ENCODE results near the gene ZNF814.
"Not testable (repeated sequence)": the region's sequence is repeated elsewhere in the genome, so short reads cannot be mapped to it uniquely, and the experiment has no call there.

The ZNF814 gene

GRCh38 chr19:57867868-57868492, 20.9 kb downstream of the ZNF814 start:
- no peak overlapping the region for H3K4me3 ChIP-seq (ENCODE audit: low read depth, low read length)
- no peak for DNase-seq (ENCODE audit: low read depth)
- TF ChIP-seq MYC (IDR thresholded peaks at IDR 0.05; ENCODE audit: low read depth, low read length) (no peak), CTCF (IDR thresholded peaks at IDR 0.05; ENCODE audit: low read depth, low read length) (no peak), POLR2A (IDR thresholded peaks at IDR 0.05; ENCODE audit: extremely low read depth, insufficient read length) (no peak), MAX (IDR thresholded peaks at IDR 0.05; ENCODE audit: low read depth, low read length) (no peak)

- H3K4me3 ChIP-seq (ENCODE audit: low read depth, low read length); DNase-seq (ENCODE audit: low read depth): not testable (repeated sequence)
Observed at GRCh38 chr19:57862351-57862750, 26.5 kb downstream of the ZNF814 start.

DNA sequence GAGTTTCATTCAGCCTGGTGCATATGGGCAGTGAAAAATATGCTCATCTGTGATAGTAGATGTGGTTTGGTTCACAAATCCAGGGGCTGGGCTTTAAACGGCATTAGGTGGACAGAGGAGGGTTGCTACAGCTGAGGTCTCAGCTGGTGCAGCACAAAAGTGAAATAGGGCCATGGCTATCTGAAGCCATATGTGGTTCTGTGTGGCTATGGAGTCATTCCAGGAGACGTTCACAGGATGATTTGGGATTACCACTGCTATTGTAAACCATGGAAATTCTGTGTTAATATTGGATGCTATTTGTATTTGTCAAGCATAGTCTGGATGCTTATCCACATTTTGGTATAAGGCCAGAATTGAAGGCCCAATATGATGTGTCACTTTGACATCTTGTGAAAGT, 34.7 kb downstream of the ZNF814 start:
- not testable (repeated sequence) for DNase-seq (ENCODE audit: low read depth); H3K4me3 ChIP-seq (ENCODE audit: low read depth, low read length)

DNA sequence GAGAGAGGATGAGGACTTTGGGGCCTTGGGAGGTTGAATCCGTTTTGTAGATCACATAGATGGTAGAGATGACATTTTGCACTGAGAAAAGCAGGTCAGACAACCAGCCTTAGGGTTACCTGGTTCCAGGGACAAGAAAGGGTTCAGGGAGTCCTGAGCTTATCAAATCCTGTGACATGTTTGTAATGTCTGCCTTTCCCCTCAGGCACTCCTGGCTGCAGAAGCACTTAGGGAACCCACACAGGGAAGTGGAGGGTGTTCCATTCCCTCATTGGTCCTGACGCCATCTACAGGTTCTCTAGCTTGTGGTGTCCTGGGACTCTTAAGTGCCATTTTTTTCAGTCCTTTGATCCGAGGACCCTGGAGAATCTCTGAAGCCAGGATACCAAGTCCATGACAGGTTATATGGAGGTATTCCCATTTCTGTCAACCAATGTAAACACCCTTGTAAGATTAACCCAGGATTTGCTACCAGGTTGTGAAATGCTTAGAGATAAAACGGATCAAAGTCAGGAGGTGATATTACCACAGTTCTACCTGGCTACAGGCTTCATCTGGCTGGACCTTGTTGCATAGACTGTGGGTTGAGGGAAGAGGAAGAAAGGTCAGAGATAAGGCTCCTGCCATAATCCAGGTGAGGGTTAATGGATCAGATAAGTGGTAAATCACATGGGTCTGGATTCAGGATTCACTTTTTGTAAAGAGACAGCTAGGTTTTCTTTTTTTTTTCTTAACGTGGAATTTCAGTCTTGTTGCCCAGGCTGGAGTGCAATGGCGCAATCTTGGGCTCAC, 36.8 kb downstream of the ZNF814 start:
- not testable (repeated sequence) for DNase-seq (ENCODE audit: low read depth); H3K4me3 ChIP-seq (ENCODE audit: low read depth, low read length)

DNA sequence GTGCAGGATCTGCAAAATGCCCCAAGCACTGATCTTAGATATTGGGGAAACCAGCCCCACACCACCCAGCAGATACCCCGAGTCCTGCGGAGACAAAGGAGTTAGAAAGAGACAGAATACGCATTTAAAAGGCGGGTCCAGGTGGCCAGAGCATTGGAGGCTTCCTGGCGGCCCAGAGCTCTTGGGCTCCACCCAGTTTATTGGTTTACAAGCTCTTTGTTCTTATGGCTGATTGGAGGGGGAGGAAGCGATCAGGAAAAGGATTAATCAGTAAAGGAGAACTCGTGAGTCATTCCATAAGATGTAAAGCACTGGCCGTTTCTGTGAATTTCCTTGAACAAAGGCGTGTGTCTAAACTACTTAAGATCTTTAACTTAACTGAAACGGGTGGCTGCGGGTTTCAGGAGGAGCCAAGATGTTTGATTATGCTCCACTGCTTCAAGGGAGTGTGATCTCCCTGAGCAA, 38.3 kb downstream of the ZNF814 start:
- DNase-seq (ENCODE audit: low read depth) = no peak
- TF ChIP-seq POLR2A (IDR thresholded peaks at IDR 0.05; ENCODE audit: extremely low read depth, insufficient read length) = no peak
- TF ChIP-seq CTCF (IDR thresholded peaks at IDR 0.05; ENCODE audit: low read depth, low read length) = no peak
- no peak for TF ChIP-seq MYC (IDR thresholded peaks at IDR 0.05; ENCODE audit: low read depth, low read length)
- no peak for TF ChIP-seq MAX (IDR thresholded peaks at IDR 0.05; ENCODE audit: low read depth, low read length)
- H3K4me3 ChIP-seq (ENCODE audit: low read depth, low read length) = peak overlapping the region; percentile 81

DNA sequence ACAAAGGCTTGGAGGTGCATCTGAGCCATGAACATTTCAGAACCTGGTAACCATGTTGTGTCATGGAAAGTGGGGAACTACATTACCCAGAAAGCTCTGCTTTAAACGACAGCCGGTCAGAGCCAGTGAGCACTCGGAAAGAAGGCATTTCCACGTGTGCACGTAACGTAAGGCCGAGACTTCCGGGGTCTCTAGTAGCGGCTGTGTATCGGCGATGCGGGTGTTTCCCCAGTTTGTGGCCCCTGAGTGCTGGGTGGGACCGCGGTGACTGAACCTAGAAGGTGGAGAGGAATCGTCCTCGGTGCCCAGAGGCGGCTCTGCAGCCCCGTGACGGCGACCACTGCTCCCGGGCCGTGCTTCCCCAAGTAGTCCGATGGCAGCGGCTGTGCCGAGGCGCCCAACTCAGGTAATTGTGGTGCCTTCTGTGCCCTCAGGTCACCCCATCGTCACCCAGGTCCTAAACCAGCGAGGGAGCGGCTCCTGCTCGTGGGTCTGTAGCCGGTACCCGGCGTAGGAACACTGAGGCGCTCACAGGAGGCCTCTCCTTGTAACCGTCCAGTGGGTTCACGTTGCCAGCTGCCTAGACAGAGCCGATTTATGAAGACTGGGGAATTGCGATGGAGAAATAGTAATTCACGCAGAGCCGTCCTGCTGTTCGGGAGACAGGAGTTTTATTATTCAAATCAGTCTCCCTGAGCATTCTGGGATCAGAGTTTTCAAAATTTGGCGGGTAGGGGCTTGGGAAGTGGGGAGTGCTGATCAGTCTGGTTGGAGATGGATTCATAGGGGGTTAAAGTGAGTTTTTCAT, 39.0 kb downstream of the ZNF814 start, which contains the start of gene ZNF587:
Gene ZNF587, plus strand, starts transcription at position 194 of the 808 bp plus-strand sequence. Its CDS starts 180 bp downstream, at position 374.
- H3K4me3 ChIP-seq (ENCODE audit: low read depth, low read length) = peak within 1 kb of the TSS; percentile 81
- DNase-seq (ENCODE audit: low read depth) = peak; percentile 79
- TF ChIP-seq MYC (IDR thresholded peaks at IDR 0.05; ENCODE audit: low read depth, low read length) (peak; percentile 43; the same call in 1 of the 2 replicates), MAX (IDR thresholded peaks at IDR 0.05; ENCODE audit: low read depth, low read length) (peak; percentile 56)

- peak overlapping the region; percentile 81 for H3K4me3 ChIP-seq (ENCODE audit: low read depth, low read length)
- not testable (repeated sequence) for DNase-seq (ENCODE audit: low read depth)
Observed at GRCh38 chr19:57849162-57849665, 39.6 kb downstream of the ZNF814 start.

DNA sequence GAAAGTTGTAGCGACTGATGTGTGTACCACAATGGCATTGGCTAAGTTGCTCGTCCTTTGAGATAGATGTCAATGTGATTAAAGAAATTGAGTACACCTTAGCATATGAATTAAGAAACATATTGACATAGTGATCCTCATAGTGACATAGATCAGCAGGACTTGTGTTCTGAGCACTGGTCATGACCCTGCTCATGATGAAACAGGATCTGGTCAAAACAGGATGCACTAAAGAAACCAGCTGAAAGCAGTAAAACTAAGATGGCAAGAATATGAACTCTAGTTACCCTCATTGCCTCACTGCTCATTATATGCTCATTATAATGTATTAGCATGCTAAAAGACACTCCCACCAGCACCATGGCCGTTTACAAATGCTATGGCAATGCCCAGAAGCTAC, 41.7 kb downstream of the ZNF814 start:
- DNase-seq (ENCODE audit: low read depth) = not testable (repeated sequence)

GRCh38 chr19:57841122-57841763, 47.6 kb downstream of the ZNF814 start:
- no peak overlapping the region for H3K4me3 ChIP-seq (ENCODE audit: low read depth, low read length)
- no peak for TF ChIP-seq POLR2A (IDR thresholded peaks at IDR 0.05; ENCODE audit: extremely low read depth, insufficient read length)
- TF ChIP-seq MAX (IDR thresholded peaks at IDR 0.05; ENCODE audit: low read depth, low read length) = no peak
- TF ChIP-seq MYC (IDR thresholded peaks at IDR 0.05; ENCODE audit: low read depth, low read length) = no peak
- TF ChIP-seq CTCF (IDR thresholded peaks at IDR 0.05; ENCODE audit: low read depth, low read length) = no peak
- DNase-seq (ENCODE audit: low read depth) = no peak

More for the DNA sequence above, 41.7 kb downstream of the ZNF814 start:
- H3K4me3 ChIP-seq (ENCODE audit: low read depth, low read length) = not testable (repeated sequence)

DNA sequence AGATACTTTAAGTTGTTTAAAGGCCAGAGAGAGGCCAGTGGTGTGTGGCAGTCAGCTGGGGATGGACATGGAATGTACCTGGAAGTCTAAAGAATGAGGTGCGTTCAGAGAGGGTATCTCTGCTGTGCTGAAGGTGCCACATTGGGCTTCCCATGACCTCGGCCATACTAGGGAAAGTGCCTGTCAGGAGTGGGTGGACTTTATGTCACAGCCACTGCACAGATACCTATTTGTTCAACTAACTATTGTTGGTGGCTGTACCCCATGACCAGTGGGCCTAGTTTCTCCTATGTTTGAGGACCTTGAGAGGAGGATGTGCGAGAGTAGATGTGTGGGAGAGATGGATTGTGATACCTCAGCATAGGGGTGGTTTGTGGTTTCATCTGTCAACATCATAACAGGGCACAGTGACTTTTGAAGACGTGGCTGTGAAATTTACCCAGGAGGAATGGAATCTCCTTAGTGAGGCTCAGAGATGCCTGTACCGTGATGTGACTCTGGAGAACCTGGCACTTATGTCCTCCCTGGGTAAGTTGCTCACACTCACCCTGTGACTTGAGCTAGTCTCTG, 50.1 kb downstream of the ZNF814 start:
- not testable (repeated sequence) for H3K4me3 ChIP-seq (ENCODE audit: low read depth, low read length); DNase-seq (ENCODE audit: low read depth)

DNA sequence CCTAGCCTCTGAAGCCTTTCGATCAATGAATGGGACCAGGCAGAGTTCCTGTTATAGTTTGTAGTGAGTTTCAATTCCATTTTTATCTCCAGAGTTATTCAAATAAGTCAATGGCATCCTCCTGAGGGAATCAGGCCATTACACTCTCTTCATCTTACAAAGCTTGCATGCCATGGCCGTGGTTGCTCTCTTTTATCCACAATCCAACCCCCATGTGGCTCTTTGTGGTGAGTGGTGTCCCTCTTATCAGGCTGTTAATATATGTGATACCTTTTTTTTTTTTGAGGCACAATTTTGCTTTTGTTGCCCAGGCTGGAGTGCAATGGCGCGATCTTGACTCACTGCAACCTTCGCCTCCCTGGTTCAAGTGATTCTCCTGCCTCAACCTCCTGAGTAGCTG, 51.8 kb downstream of the ZNF814 start:
- not testable (repeated sequence) for H3K4me3 ChIP-seq (ENCODE audit: low read depth, low read length); DNase-seq (ENCODE audit: low read depth)
